ENCODE results near the gene PMS1.
"Not testable (repeated sequence)": the region's sequence is repeated elsewhere in the genome, so short reads cannot be mapped to it uniquely, and the experiment has no call there.

PMS1 gene

GRCh38 chr2:189818249-189819038, 34.2 kb downstream of the PMS1 start:
- DNase-seq = no peak

DNA sequence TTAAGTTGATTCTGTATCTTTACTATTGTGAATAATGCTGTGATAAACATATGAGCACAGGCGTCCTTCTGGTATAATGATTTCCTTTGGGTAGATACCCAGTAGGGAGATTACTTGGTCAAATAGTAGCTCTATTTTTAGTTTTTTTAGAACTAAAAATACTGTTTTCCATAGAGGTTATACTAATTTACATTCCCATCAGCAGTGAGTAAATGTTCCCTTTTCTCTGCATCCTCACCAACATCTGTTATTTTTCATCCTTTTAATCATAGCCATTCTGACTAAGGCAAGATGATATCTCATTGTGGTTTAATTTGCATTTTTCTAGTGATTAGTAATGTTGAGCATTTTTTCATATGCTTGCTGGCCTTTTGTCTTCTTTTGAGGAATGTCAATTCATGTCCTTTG, 35.1 kb downstream of the PMS1 start:
- DNase-seq = no peak

GRCh38 chr2:189821953-189822748, 37.9 kb downstream of the PMS1 start:
- DNase-seq = no peak

GRCh38 chr2:189824694-189825396, 40.6 kb downstream of the PMS1 start:
- DNase-seq = no peak

GRCh38 chr2:189826039-189826438, 41.8 kb downstream of the PMS1 start:
- no peak for DNase-seq

GRCh38 chr2:189829102-189829833, 45.0 kb downstream of the PMS1 start:
- no peak for DNase-seq

- DNase-seq = no peak
Measured at GRCh38 chr2:189830510-189830909, 46.3 kb downstream of the PMS1 start.

DNA sequence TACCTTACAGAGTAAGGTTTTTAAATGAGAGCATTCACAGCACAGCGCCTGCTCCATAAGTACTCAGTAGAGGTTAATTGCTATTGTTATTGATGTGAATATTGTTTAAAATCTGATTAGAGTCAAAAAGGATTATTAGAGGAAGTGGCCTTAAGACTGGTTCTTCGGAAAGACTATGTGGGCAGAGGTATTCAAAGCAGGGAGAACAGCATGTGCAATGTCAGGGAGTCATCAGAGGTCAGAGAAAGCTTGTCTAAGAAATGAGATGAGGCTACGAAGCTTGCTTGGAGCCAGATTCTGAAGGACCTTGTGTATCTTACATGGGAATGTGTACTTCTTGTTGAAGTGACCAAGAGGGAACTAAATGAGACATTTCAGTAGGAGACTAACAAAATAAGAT, 49.8 kb downstream of the PMS1 start:
- DNase-seq = no peak

- not testable (repeated sequence) for DNase-seq
Measured at GRCh38 chr2:189834642-189835041, 50.4 kb downstream of the PMS1 start.

GRCh38 chr2:189835855-189836558, 51.8 kb downstream of the PMS1 start:
- no peak for DNase-seq

DNA sequence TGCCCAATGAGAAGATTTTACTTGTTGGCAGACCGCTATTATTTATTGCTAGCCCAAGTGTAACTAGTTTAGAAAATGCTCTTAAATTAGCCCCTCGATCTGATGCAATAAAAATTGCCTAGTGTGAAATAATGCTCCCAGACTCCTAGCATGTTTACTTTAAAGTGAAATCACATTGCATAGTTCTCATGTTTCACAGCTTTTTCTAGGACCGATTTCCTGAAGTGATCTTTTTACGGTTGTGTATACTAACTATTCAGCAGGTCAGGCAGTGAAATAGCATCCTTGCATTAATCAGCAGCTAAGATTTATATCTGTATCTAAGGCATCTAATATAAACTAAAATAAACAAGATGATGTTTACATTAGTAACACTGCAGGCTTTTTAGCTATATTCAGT, 52.4 kb downstream of the PMS1 start:
- DNase-seq = no peak

GRCh38 chr2:189837326-189837725, 53.1 kb downstream of the PMS1 start:
- DNase-seq = no peak

GRCh38 chr2:189841019-189841418, 56.8 kb downstream of the PMS1 start:
- no peak for DNase-seq

GRCh38 chr2:189848276-189848675, 64.0 kb downstream of the PMS1 start:
- DNase-seq = no peak

GRCh38 chr2:189849550-189849949, 65.3 kb downstream of the PMS1 start:
- no peak for DNase-seq

- no peak for DNase-seq
Measured at GRCh38 chr2:189851174-189851826, 67.0 kb downstream of the PMS1 start.

- no peak for DNase-seq
Measured at GRCh38 chr2:189854187-189854586, 69.9 kb downstream of the PMS1 start.

DNA sequence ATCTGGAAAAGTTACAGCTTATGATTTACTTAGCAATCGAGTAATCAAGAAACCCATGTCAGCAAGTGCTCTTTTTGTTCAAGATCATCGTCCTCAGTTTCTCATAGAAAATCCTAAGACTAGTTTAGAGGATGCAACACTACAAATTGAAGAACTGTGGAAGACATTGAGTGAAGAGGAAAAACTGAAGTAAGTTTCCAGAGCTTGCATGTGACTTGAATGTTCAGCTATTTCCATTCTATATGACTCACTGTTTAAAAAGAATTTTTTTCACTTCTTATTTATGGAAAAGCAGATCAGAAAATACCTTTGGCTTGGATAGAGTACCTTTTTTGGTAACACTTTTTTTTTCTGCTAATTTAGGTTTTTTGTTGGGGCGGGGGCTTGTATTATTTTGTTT, 70.7 kb downstream of the PMS1 start:
- DNase-seq = no peak

GRCh38 chr2:189858291-189858690, 74.0 kb downstream of the PMS1 start:
- no peak for DNase-seq

- DNase-seq = no peak
Measured at GRCh38 chr2:189860161-189860560, 75.9 kb downstream of the PMS1 start.

DNA sequence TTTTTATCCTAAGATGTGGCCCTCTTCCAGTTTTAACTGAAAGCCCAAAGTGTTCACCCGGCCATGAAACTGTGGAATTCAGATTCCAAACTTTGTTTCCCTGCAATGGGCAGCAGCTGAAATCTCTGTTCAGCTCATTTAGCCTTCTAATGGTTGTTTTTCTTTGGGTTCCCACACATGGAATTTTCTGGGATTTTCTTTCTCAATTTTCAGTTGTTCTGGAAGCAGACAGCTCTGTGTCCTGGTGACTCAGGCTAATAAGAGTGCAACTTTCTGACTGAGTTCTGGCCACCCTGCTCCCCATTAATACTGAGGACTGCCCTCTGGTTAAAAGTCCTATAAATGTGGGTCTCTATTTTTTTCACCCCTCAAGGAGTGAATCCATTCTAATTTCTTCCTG, 78.5 kb downstream of the PMS1 start:
- DNase-seq = no peak

DNA sequence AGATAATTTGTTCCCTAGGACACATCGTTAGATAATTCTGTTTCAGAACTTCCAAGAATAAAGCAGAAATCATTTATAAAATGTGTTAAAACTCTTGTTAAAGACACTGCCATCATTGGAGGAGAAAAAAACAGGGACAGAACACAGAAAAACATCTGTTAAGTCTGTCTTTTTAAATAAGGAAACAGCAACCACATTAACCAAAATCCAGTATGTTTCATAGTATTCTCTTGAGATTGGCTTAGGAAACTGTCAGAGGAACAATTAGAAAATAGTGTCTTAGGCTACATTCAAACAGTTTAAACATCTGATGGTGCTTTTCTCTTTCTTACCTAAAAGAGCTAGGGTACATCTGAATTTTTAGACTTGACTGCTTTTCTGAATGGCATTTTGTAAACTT, 81.6 kb downstream of the PMS1 start:
- DNase-seq = no peak
